Astrocyte (in vitro differentiated cells and primary cell): ENCODE measurements around the gene SAPCD2.

ENCODE experiments used
- EZH2 ChIP-seq: IDR thresholded peaks from 2 replicates; pipeline ENCODE4 v1.6.1; 2012; ENCODE audit warnings: mild to moderate bottlenecking, low read length, inconsistent platforms; ENCODE audit not compliant: insufficient read depth
- TF ChIP-seq, protein P1 (sequence below): IDR thresholded peaks from 2 replicates; pipeline ENCODE4 v1.5.1; 2011; ENCODE audit warnings: low read depth, mild to moderate bottlenecking, inconsistent platforms, low read length, moderate library complexity; ENCODE audit not compliant: insufficient read depth

DNA sequence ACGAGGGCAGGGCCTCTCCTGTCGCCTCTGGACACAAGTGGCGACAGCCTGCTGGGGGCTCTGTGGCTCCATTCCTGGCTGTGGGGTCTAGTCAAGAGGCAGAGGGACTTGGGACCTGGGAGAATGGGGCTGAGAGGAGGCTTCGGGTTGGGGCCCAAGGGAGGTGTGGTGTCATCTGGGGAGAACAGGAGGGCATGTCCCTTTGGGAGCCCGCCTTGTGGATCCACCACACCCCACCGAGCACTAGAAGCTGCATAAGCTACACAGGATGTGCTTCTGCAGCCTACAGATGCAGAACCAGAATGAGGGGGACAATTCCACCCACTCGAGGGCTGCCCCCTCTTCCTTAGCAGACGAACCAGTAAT is 12.6 kb upstream of the SAPCD2 start:
- no peak for TF ChIP-seq EZH2
- TF ChIP-seq, protein P1, sequence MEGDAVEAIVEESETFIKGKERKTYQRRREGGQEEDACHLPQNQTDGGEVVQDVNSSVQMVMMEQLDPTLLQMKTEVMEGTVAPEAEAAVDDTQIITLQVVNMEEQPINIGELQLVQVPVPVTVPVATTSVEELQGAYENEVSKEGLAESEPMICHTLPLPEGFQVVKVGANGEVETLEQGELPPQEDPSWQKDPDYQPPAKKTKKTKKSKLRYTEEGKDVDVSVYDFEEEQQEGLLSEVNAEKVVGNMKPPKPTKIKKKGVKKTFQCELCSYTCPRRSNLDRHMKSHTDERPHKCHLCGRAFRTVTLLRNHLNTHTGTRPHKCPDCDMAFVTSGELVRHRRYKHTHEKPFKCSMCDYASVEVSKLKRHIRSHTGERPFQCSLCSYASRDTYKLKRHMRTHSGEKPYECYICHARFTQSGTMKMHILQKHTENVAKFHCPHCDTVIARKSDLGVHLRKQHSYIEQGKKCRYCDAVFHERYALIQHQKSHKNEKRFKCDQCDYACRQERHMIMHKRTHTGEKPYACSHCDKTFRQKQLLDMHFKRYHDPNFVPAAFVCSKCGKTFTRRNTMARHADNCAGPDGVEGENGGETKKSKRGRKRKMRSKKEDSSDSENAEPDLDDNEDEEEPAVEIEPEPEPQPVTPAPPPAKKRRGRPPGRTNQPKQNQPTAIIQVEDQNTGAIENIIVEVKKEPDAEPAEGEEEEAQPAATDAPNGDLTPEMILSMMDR, result no peak
